ENCODE data around the gene PHLDA1. TPM values are rescaled to one million over a fixed set of nuclear protein-coding genes. Genes with fewer than 3 reads are reported as not detected.

PHLDA1 gene
- total RNA-seq, result 10 to 100 TPM in 2 of 5 experiments, 1 to 10 TPM in 3; 1.1 to 25.1 (median 4.6) TPM
- polyA plus RNA-seq, result under 1 TPM; 0.20 to 0.29 TPM
- total RNA-seq, result 12.8 reads per million, percentile 41 among the genes with 10 or more reads in this experiment

GRCh38 chr12:76031414-76032042, at the start of gene PHLDA1:
PHLDA1 (minus strand) TSS chr12:76031776.
- Histone ChIP-seq H3K9me3 (ENCODE audit: control insufficient read depth in 2 of 3, low read length in 3 of 3) (no peaks in the 10 kb centered on the region), H3K36me3 (ENCODE audit: control insufficient read depth in 2 of 3, insufficient read depth in 3 of 3, low read length in 3 of 3) (no peaks in the 10 kb centered on the region), H3K4me3 (ENCODE audit: low read length) (peak within 1 kb of the TSS; percentile 76), H3K27me3 (ENCODE audit: control insufficient read depth in 2 of 2, insufficient read depth in 2 of 2, low read length in 2 of 2) (no peaks in the 10 kb centered on the region), H3K27ac (ENCODE audit: low read depth, low read length) (peak within 1 kb of the TSS; percentile 74), H3K4me1 (ENCODE audit: control insufficient read depth in 2 of 2, insufficient read depth in 2 of 2, low read length in 2 of 2) (peaks cover 5% of the 10 kb centered on the region in 2 donors)
- intact Hi-C loops (cut with micrococcal nuclease), result loop anchor here (1.0 to 10.0 kb wide), 17 partner anchors 11 to 1347 kb away; partner anchors contain the start of genes KRR1 (in 2 of the 2), NAP1L1 (in 2 of the 2), OSBPL8 (in 2 of the 2) and ZDHHC17 (in 2 of the 2)
- H3K4me3 Mint-ChIP-seq, result peak within 1 kb of the TSS; percentile 85 to 98 (median 93)
- ChIA-PET POLR2A (interaction anchor here (0.6 to 2.7 kb wide), 10 partner anchors 9 to 732 kb away, joined by 3 to 15 read pairs (median 4); partner anchors contain the start of genes GLIPR1L2, KRR1, NAP1L1 and OSBPL8), CTCF (interaction anchor here (0.6 to 1.5 kb wide), 7 partner anchors 11 to 547 kb away, joined by 3 to 4 read pairs (median 3); partner anchors contain the start of gene KRR1)
- peaks cover 0 to 2% (median 0%) of the 10 kb centered on the region in 11 donors for H3K9me3 Mint-ChIP-seq
- peaks cover 0 to 5% (median 0%) of the 10 kb centered on the region in 5 donors for H3K27me3 Mint-ChIP-seq
- ATAC-seq (peak; percentile 91), DNase-seq (peak; percentile 56 to 97 (median 69))
- H3K36me3 Mint-ChIP-seq, result peaks cover 0 to 20% (median 0%) of the 10 kb centered on the region in 5 donors
- H3K27ac Mint-ChIP-seq, result peak within 1 kb of the TSS; percentile 74 to 98 (median 82)
- H3K4me1 Mint-ChIP-seq, result peaks cover 5 to 58% (median 23%) of the 10 kb centered on the region in 7 donors

GRCh38 chr12:76080729-76081415, 49.3 kb upstream of the PHLDA1 start:
- Mint-ChIP-seq H3K36me3 (peaks cover 9 to 34% (median 17%) of the 10 kb centered on the region in 5 donors), H3K27me3 (no peaks in the 10 kb centered on the region), H3K9me3 (peaks cover 0 to 15% (median 2%) of the 10 kb centered on the region in 11 donors), H3K4me1 (peaks cover 40 to 83% (median 74%) of the 10 kb centered on the region in 7 donors), H3K27ac (peak overlapping the region in 1 of 9 donors; percentile 16), H3K4me3 (peak overlapping the region in 4 of 10 donors; percentile 11 to 44 (median 22))
- intact Hi-C loops (cut with micrococcal nuclease), result loop anchor here in 1 of 2 donors (5.0 to 10.0 kb wide), 4 partner anchors 374 to 1544 kb away; partner anchors contain the start of genes ATXN7L3B, CAPS2, E2F7 and GLIPR1L1
- ATAC-seq, result no peak
- ChIA-PET POLR2A (no interaction called here), CTCF (no interaction called here)
- no peaks in the 10 kb centered on the region for H3K9me3 ChIP-seq (ENCODE audit: control insufficient read depth in 2 of 3, low read length in 3 of 3)
- H3K27me3 ChIP-seq (ENCODE audit: control insufficient read depth in 2 of 2, insufficient read depth in 2 of 2, low read length in 2 of 2), result no peaks in the 10 kb centered on the region
- peaks cover 0 to 6% (median 0%) of the 10 kb centered on the region in 3 experiments for H3K36me3 ChIP-seq (ENCODE audit: control insufficient read depth in 2 of 3, insufficient read depth in 3 of 3, low read length in 3 of 3)
- DNase-seq, result peak in 1 of 9 donors; percentile 27
- H3K4me3 ChIP-seq (ENCODE audit: low read length), result no peak overlapping the region
- H3K4me1 ChIP-seq (ENCODE audit: control insufficient read depth in 2 of 2, insufficient read depth in 2 of 2, low read length in 2 of 2), result peaks cover 28 to 32% of the 10 kb centered on the region in 2 donors
- H3K27ac ChIP-seq (ENCODE audit: low read depth, low read length), result no peak overlapping the region

GRCh38 chr12:76080017-76080728, 48.6 kb upstream of the PHLDA1 start:
- POLR2A ChIA-PET, result no interaction called here
- H3K36me3 Mint-ChIP-seq, result peaks cover 9 to 34% (median 17%) of the 10 kb centered on the region in 5 donors
- H3K27ac ChIP-seq (ENCODE audit: low read depth, low read length), result no peak overlapping the region
- peaks cover 0 to 6% (median 0%) of the 10 kb centered on the region in 3 experiments for H3K36me3 ChIP-seq (ENCODE audit: control insufficient read depth in 2 of 3, insufficient read depth in 3 of 3, low read length in 3 of 3)
- H3K4me3 ChIP-seq (ENCODE audit: low read length), result no peak overlapping the region
- intact Hi-C loops (cut with micrococcal nuclease), result loop anchor here in 1 of 2 donors (5.0 to 10.0 kb wide), 4 partner anchors 375 to 1543 kb away; partner anchors contain the start of genes ATXN7L3B, CAPS2, E2F7 and GLIPR1L1
- peaks cover 28 to 29% of the 10 kb centered on the region in 2 donors for H3K4me1 ChIP-seq (ENCODE audit: control insufficient read depth in 2 of 2, insufficient read depth in 2 of 2, low read length in 2 of 2)
- no peak for DNase-seq
- H3K4me1 Mint-ChIP-seq, result peaks cover 38 to 79% (median 71%) of the 10 kb centered on the region in 7 donors
- H3K9me3 Mint-ChIP-seq, result peaks cover 0 to 15% (median 2%) of the 10 kb centered on the region in 11 donors
- H3K9me3 ChIP-seq (ENCODE audit: control insufficient read depth in 2 of 3, low read length in 3 of 3), result no peaks in the 10 kb centered on the region
- peak overlapping the region in 2 of 9 donors; percentile 21 to 52 for H3K27ac Mint-ChIP-seq
- no peaks in the 10 kb centered on the region for H3K27me3 ChIP-seq (ENCODE audit: control insufficient read depth in 2 of 2, insufficient read depth in 2 of 2, low read length in 2 of 2)
- no peak for ATAC-seq
- CTCF ChIA-PET, result no interaction called here
- H3K27me3 Mint-ChIP-seq, result no peaks in the 10 kb centered on the region
- peak overlapping the region in 7 of 10 donors; percentile 2 to 59 (median 27) for H3K4me3 Mint-ChIP-seq

DNA sequence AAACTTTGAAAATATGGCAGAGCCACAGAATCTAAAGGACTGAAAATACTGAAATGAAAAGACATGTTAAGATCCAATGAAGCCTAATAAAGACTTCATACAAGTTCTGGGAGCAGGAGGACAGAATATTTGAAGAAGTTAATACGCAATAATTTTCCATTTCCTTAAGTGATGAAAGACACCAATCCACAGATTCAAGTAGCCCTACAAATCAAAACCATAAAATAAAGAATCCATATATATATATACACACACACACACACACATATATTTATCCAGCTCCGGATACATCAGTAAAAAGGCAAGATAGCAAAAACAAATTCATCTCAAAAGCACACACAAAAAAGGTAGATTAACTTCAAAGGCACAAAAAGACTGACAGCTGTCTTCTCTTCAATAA, 47.2 kb upstream of the PHLDA1 start:
- DNase-seq, result no peak
- no peak overlapping the region for H3K27ac ChIP-seq (ENCODE audit: low read depth, low read length)
- peak overlapping the region in 5 of 10 donors; percentile 3 to 58 (median 50) for H3K4me3 Mint-ChIP-seq
- H3K9me3 ChIP-seq (ENCODE audit: control insufficient read depth in 2 of 3, low read length in 3 of 3), result no peaks in the 10 kb centered on the region
- H3K27ac Mint-ChIP-seq, result peak overlapping the region in 1 of 9 donors; percentile 26
- no peaks in the 10 kb centered on the region for H3K27me3 Mint-ChIP-seq
- peaks cover 0 to 11% (median 2%) of the 10 kb centered on the region in 11 donors for H3K9me3 Mint-ChIP-seq
- no peak for ATAC-seq
- H3K36me3 ChIP-seq (ENCODE audit: control insufficient read depth in 2 of 3, insufficient read depth in 3 of 3, low read length in 3 of 3), result no peaks in the 10 kb centered on the region
- H3K27me3 ChIP-seq (ENCODE audit: control insufficient read depth in 2 of 2, insufficient read depth in 2 of 2, low read length in 2 of 2), result no peaks in the 10 kb centered on the region
- no peak overlapping the region for H3K4me3 ChIP-seq (ENCODE audit: low read length)
- ChIA-PET POLR2A (no interaction called here), CTCF (no interaction called here)
- H3K36me3 Mint-ChIP-seq, result peaks cover 9 to 35% (median 17%) of the 10 kb centered on the region in 5 donors
- H3K4me1 ChIP-seq (ENCODE audit: control insufficient read depth in 2 of 2, insufficient read depth in 2 of 2, low read length in 2 of 2), result peaks cover 28 to 29% of the 10 kb centered on the region in 2 donors
- intact Hi-C loops (cut with micrococcal nuclease), result no loop called here
- H3K4me1 Mint-ChIP-seq, result peaks cover 42 to 90% (median 79%) of the 10 kb centered on the region in 7 donors

DNA sequence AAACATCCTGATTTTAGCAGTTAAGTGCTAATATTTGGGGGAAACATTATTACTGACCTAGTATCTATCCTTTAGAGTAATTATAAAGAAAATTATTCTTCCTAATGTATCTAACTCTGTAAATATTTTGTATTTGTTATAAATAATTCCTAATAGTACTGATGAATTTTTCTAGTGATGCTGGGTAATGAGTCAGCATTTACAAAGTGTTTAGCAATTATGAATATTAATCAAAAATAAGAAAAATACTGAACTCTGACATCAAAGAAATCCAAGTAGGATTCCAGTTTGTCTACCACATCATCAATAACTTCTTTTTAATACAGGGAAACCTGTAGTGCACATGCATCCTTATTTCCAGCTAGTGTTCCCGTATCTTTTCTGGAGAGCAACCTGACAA, 43.9 kb upstream of the PHLDA1 start:
- POLR2A ChIA-PET, result no interaction called here
- H3K27me3 ChIP-seq (ENCODE audit: control insufficient read depth in 2 of 2, insufficient read depth in 2 of 2, low read length in 2 of 2), result no peaks in the 10 kb centered on the region

More for the DNA sequence above, 43.9 kb upstream of the PHLDA1 start:
- Histone ChIP-seq H3K27ac (ENCODE audit: low read depth, low read length) (no peak overlapping the region), H3K4me1 (ENCODE audit: control insufficient read depth in 2 of 2, insufficient read depth in 2 of 2, low read length in 2 of 2) (peaks cover 4 to 15% of the 10 kb centered on the region in 2 donors), H3K9me3 (ENCODE audit: control insufficient read depth in 2 of 3, low read length in 3 of 3) (no peaks in the 10 kb centered on the region), H3K4me3 (ENCODE audit: low read length) (no peak overlapping the region), H3K36me3 (ENCODE audit: control insufficient read depth in 2 of 3, insufficient read depth in 3 of 3, low read length in 3 of 3) (peaks cover 0 to 3% (median 0%) of the 10 kb centered on the region in 3 experiments)
- CTCF ChIA-PET, result no interaction called here
- Mint-ChIP-seq H3K27me3 (no peaks in the 10 kb centered on the region), H3K27ac (no peak overlapping the region), H3K4me1 (peaks cover 40 to 91% (median 79%) of the 10 kb centered on the region in 7 donors), H3K36me3 (peaks cover 19 to 46% (median 34%) of the 10 kb centered on the region in 5 donors), H3K4me3 (peak overlapping the region in 1 of 10 donors; percentile 8), H3K9me3 (peaks cover 0 to 11% (median 2%) of the 10 kb centered on the region in 11 donors)
- no peak for DNase-seq
- ATAC-seq, result no peak
- intact Hi-C loops (cut with micrococcal nuclease), result no loop called here
